ENCODE data around the gene TUBB2B.
A peak's percentile ranks its signal among the peaks of the same experiment; 100 is the strongest.
"Not testable (repeated sequence)": the region's sequence is repeated elsewhere in the genome, so short reads cannot be mapped to it uniquely, and the experiment has no call there.

The TUBB2B gene

DNA sequence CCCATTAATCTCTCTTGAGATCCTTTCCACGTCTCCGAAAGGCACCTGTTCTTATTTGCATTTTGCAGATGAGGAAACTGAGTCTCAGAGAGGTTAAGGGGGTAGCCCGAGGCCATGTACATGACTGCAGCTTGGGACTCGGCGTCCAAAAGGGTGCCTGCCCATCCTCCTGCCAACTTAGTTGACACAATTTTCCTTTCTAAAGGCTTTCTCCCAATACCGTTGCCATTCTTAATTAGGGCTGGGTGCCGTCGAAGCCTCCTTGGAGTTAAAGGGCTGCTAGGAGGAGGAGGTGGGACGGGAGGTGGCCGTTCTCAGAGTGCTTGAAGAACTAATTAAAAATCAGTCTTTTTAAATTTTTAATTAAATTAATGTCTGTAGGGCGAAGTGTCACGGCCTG lies 30.7 kb upstream of the TUBB2B start:
- DNase-seq: no peak

DNA sequence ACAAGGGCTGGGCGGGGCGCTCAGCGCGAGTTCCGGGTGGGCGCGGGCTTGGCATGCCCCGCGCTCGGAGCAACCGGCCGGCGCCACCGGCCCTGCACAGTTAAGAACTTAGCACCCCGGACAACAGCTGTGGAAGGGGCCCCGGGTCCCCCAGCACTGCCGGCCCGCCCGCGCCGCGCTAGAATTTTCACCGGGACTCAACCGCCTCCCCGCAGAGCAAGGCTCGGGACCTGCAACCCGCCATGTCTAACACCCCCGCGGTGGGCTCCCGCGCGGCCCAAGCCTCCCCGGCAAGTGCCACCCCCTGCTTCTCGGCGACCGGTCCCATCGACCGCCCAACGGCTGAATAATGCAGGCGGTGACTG lies 26.1 kb upstream of the TUBB2B start:
- DNase-seq: no peak

DNA sequence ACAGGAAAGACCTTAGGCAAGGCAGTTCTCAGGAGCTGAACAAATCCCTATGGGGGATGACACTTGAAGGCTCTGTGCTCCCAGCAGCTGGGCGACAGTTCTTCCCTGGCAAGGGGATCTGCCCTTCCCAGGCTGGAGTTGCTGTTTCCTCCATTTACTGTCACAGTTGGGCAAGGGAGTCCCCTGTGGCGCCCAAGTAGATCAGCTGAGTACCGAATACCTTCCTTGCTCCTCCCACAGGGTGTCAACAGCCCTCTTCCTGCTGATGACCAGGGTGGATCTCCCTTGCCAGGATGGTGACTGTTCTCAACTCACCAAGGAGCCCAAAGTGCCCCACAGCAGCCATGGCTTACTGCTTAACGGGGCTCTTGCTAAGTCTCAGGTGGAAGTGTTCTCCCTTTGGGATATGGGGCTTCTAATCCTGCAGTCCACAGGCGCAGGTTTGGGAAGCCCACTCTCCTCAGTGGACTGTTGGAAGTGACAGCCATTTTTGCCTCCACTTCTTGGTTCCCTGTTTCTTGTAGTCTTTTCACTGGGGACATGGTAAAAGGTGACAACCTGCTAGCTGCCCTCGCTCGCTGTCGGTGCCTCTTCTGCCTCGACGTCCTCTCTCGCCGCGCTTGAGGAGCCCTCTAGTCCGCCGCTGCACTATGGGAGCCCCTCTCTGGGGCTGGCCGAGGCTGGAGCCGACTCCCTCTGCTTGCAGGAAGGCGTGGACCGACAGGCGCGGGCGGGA lies 25.6 kb upstream of the TUBB2B start:
- no peak for DNase-seq

DNA sequence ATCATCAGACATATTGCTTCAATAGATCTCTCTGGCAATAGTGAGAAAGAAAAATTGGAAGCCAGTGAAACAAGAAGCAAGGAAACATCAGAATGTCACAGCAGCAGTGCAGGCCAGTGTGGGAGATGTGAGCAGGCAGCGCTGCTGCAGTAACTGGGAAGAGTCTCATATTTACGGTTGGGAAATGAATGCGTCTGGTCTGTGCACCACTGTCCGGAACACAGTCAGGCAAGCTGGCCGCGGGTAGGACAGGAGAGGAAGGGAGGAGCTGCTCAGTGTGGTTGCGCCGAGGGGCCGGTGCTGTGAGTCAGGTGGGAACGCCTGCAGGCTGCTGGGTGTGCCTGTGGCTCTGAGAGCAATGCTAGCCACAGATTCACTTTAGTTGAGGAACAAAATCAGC lies 24.9 kb upstream of the TUBB2B start:
- DNase-seq: no peak

DNA sequence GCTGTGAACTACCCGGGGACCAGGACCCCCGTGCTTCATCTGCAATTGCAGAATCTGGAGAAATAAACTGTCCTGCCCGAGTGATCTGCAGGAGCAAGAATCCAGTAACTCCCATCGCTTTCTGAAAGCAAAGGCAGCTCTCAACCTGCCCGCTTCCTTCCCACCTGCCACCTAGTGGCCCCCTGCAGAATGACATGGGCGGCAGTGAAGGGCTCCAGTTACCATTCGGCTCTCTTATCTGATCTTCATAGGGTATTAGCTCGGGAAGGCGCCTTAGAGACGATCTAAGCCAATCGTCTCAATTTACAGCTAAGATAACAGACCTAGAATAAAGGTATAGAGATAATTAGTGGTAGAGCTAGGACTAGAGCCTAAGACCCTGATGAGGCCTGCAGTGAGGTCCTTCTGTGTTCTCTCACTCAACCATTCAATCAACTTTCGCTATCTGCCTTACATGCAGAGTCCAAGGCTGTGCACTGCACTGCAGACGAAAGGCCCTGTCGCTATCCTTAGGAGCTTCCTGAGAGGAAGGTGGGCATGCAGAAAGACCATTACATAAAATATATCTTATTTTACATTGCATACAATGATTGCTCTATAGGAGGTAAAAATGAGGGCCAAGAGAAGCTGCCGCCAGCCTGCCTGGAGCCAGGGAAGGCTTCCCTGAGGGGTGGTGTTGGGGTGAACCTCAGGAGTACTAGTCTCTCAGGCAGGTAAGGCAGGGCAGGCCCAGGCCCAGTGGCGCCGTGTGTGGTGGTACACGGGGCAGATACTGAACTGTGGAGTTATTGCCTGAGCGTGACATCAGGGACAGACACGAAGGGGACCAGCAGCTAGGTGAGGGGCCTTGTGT lies 24.2 kb upstream of the TUBB2B start:
- peak; percentile 56 for DNase-seq

DNA sequence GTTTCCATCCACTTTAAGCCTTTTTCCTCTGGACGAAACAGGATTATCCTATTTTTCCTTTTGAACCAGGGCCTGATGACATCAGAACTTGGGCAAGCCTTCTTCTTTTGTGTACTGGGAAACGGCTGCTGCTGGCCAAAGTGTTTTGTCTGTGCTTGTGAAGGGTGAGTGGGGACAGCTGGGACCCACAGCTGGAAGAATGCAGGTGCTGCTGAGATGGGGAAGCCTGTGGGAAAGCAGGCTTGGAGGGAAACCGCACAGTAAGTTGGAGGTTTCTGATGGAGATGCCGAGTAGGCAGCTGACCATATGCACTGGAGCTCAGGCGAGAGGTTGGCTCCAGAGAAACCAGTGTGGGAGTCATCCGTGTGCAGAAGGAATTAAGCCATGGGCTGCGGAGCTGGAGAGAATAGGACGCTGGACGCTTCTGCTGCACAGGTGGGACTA lies 22.8 kb upstream of the TUBB2B start:
- DNase-seq: no peak

DNA sequence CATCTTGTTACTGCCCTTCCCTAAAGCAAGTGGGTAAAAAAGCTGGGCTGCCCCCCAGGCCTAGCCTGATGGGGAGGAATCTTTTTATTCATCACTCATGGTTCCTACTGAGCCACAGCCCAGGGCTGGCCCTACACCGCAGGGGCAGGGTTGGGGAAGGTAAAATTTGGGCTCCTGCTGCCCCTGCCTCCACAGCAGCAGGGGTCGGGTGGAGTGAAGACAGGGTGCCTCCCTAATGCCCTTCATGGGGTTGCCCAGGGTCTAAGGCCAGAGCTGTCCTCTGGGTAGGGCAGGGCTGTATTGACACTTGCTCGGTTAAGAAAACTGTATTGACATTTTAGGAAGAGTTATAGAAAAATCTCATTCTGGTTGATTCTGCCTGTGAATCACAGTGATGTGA lies 22.4 kb upstream of the TUBB2B start:
- DNase-seq: no peak

DNA sequence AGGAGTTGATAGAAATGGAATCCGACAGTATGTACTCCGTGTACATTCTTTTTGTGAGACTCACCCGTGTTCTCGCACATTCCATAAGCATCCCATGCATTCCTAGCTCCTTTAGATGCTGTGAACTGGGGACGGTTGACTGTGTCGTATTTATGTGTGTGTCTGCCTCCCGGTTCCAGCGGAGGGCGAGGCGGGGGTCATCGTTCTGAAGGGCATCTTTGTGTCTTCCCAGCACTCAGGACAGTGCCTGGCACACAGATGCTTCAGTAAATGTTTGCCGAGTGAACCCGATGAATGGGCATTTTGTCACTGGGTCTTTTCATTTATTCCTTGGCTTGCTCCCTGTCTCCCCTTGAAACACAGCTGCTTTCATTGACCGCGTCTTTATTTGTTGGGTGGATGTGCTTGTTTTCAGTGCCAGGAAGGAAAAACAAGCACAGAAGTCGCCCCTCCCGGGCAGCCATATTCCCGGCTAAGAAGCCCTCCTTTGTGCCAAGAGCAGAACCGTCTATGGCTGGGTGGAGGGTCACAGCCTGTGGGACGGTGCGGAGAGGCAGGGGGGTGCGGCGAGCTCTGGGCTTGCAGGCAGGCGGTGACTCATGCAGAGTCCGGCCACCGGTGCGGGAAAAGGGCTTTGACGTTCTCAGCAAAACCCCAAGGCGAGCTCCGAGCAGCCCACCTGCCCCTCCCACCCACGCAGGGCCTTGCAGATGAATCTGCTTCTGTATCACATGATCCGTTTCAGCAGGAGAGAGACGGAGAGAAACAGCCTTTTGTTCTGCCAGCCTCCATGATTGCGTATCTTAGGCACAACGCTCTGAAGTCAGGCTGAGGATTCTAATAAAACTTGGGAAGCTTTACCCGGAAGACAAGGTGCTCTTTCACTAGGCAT lies 20.0 kb upstream of the TUBB2B start:
- no peak for DNase-seq

DNA sequence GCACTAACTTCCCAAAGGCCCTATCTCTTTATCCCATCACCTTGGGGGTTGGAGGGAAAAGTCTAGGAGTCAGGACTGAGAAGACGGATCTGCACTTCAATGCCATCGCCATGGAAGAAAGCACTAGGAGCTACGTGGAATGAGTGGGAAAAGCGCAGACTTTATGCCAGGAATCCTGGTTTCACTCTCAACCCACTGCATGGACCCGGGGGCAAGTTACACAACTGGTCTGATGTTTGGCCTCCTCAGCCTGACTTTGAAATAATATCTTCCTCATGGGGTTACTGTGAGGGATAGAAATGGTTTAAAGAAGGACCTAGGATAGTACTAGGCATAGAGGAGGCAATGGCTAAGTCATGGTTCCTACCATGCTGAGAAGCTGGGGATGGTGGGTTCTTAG lies 17.8 kb upstream of the TUBB2B start:
- no peak for DNase-seq

DNA sequence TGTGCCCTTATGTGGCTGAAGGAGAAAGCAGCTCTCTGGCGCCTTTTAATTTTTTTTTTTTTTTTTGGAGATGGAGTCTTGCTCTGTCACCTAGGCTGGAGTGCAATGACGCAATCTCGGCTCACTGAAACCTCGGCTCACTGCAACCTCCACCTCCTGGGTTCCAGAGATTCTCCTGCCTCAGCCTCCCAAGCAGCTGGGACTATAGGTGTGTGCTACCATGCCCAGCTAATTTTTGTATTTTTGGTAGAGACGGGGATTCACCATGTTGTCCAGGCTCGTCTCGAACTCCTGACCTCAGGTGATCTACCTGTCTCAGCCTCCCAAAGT lies 17.3 kb upstream of the TUBB2B start:
- not testable (repeated sequence) for DNase-seq

DNA sequence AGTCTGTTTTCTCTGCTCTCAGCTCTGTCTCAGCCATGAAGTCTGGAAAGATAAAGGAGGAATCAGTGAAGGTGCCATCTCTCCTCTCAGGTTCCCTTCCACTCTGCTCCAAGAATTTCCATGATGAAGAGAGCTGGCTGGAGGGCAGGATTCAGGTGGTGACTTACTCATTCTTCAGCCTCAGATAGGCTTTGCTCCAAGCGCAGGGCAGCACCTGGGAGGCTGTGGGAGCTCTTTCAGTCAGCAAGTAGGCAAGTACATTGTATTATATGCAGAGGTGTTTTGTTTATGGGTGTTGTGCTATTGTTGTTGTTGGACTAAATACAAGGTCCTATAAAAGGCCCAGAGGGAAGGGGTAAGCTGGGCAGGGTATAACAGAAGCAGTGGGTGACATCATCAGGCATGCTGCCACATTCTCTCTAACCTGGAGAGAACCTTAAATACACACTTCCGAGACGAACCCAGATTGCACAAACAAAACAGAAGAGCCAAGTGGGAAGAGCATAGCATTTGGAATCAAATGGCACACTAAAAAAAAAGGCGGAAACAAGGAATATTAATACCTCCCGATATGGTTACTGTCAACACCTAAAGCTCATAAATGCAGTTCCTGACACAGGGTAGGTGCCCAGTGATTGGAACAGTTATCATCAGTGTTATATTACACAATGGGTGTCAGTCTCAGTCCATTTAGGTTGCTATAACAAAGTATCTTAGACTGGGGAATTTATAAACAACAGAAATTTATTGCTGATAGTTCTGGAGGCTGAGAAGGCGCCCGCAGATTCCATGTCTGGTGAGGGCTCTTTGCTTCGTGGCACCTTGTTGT lies 16.8 kb upstream of the TUBB2B start:
- no peak for DNase-seq

DNA sequence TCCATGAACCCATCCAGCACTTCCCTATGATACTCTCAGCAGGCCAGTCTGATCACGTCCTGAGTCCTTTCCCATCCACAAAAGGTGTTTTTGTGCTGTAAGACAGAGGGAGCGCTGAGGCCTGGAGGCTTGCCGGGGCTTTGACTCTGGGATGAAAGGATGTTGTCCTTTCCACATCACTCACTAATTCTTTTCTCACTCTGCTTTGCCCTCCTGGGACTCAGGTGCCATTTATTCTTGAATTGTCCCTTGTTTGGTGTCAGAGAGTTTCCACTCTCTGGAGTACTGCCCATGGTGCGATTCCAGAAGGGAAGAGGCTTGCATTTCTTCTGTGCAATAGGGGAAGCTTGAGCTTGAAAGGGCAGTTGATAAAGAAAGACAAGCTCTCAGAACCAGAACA lies 15.3 kb upstream of the TUBB2B start:
- no peak for DNase-seq

DNA sequence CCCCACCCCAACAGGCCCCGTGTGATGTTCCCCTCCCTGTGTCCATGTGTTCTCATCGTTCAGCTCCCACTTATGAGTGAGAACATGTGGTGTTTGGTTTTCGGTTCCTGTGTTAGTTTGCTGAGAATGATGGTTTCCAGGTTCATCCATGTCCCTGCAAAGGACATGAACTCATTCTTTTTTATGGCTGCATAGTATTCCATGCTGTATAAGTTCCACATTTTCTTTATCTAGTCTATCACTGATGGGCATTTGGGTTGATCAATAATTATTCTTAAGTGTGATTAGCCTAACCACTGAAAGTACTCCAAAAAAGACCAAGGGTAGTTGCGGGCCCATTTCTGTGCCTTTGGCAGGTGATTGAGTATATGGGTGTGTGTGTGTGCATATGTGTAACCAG lies 14.3 kb upstream of the TUBB2B start:
- not testable (repeated sequence) for DNase-seq

DNA sequence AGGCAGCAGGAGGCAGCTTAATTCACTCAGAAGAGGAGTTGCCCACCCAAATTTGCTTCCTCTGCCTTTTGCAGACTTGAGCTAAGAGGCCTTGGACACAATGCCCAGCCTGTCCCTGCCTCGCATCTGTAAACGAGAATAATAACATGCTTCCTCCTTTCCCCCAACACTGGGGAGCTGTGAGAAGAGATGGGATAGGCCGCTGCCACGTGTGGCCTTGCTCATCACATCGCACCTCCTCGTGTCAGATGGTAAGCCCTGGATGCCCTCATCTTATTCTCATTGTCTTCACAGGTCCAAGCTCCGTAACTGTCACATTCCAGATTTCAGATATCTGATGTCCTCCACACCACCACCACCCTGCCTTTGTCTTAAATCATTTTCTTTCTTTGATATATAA lies 13.1 kb upstream of the TUBB2B start:
- DNase-seq: no peak

DNA sequence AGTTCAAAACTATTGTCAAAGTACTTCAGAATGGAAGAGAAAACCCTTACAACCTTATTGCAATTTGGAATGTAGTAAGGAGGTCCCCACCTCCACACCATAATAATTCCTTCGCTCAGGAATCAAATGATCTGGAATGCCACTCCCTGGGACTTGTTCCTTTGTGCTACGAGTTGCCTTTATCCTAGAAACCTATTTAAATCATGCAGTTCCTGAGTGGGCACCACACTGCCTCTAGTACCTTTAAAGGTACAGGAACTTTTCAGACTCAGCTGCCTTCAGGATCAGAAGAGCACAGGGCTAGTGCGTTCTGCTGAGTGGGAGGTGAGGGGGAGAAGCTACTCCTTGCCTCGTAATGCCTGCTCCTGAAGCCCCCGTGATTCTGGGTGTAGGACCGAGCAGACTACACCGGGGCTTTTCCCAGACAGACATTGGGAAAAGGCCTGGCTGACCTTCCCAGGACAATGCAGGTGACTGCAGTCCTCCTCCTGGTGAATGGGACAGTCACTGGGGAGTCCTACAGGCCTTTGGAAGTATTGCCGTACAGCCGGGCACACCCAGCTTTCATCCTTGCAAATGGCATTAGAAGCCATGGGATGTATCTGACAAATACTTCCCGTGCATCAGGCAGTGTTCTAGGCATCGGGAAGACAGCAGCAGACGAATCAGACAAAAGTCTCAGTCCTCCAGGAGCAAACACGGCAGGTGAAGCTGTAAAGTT lies 11.8 kb upstream of the TUBB2B start:
- no peak for DNase-seq

DNA sequence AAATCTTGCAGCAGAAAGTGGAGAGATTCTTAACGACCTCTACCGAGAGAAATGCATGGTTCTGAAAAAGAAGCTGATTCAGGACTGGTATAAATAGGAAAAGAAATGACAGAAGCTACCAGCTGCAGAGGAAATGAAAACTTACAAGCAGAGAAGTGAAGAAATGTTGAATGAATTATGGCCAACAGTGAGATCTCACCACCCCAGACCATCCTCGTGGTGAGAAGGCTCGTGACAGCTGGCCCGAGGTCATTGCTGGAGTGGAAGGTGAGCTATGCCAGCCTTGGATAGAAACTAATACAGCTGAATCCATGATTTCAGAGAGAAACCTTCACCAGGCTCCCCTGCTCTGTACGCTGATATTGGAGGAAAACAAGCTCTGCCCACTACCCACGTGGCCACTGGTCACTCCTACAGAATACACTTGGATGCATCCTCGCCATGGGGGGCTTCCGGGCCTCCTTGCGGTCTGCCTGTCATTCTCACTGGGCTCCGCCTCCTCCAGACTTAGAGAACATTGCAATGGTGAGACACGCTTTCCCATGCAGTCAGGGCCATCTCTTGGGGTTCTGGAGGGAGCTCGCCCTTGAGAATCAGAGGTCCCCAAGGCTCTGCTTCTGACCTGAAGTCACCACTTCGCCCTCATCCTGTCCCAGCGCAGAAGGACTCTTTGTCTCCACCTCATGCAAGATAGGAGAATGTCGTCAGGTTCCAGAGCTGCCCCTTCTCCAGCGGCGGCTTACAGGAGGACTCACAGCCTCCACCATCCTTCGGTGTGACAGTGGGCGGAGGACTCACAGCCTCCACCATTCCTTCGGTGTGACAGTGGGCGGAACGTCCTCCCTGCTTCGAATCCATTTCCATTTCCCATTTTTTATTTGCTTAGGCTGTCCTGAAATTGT lies 10.6 kb upstream of the TUBB2B start:
- DNase-seq: no peak

DNA sequence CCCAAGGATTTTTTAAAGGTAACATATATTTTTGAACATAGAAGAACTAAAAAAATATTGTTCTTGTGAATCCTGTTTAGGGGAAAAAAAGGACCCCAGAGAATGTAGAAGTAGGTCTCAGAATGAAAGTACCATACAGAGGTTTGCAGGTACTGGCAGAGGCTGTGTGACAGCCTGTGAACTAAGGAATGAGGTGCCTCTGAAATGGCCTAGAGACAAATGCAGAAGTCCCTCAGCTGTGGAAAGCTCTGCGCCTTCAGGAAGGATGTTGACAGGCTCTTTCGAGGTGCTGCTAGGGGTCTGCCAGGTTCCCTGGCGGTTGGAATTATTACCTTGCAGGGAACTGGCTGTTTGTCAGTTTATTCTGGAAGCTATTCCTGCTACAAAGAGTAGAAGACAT lies 8.6 kb upstream of the TUBB2B start:
- DNase-seq: no peak

DNA sequence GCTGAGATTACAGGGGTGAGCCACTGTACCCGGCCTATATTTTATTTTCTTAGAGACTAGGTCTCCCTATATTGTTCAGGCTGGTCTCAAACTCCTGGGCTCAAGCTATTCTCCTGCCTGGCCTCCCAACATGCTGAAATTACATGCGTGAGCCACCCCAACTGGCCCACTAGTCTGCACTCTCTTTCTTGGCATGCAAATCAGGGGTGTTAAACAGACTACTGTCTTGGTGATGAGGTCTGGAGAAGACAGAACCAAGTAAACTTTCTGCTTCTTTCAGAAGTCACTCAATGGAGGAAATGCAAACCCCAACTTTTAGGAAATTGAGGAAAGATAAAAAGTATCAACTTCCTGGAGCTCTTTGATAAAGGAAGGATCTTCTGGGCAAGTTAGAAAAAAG lies 8.0 kb upstream of the TUBB2B start:
- DNase-seq: no peak

DNA sequence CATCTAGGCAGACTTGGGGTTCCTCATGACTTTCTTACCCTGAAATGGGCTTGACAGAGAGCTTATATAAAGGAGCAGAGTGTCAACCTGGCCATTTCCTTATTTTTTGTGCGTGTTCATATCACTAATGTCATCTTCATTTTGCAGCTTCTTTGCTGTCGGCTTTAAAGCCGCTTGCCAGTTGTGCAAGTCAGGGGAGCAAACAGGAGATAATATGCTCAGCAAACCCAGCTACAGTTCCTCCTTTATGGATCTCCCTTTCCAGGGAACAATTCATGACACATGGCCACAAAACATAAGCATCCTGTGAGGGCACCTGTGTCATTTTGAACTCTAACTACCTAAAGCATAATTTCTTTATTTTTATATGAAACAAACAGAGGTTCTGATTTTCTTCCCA lies 6.5 kb upstream of the TUBB2B start:
- DNase-seq: no peak

DNA sequence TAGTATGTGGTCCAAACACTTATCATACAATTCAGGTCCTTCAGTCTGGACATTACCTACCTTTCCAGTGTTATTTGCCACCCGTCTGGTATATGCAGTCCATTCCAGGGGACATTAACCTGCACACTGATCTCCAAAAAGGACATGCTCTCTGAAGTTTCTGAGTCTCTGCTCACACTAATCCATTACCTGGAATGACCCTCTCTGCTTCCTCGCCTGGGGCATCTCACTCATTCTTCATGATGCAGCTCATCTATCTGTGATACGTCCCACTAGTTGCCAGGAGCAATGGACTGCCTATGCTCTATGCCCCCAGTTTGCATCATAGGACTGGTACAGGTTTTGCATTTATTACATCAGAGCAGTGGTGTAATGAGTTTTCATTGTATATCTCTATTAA lies 5.9 kb upstream of the TUBB2B start:
- DNase-seq: no peak

All from NCI-H2171 (cell line).